ENCODE measurements around the gene ABRACL.

DNA sequence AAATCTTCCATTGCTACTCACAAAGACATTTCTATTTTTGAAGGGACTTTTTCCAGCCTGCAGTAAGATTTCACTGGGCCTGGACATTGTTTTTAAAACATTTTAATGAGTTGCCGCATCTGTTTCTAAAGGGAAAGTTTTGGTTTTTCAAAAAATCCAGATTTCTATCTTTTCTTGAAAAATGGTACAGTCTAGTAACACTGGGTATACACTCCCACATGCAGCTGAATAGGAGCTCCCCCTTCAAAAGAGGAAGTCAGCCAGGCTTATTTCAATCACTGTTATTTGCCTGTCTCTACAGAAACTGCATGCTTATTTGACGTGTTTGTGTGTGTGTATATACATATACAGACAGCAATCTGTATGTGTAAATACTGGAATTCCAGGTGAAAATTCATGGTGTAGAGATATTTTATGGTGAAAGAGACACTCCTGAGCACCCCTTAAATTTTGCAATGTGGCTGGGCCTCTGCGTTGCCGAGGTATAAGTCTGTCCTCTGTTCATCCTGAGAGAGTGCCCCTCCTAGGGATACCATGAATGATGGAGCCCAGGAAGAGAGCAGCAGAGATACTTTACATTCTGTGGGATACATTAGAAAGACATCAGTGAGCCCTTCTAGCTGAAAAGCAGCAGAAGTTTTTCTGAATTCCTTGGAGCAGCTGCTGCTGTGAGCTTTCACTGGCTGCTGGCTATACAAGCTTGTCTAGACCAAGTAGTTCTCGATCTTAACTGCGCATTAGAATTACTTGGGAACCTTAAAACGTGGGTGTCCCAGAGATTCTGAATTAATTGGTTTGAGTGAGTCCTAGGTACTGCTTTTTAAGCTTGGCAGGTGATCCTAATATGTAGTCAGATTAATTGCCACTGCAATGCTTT is 12.0 kb upstream of the ABRACL start:
- TF ChIP-seq POLR2AphosphoS5 (IDR thresholded peaks at IDR 0.05) (no peak), POLR2A (IDR thresholded peaks at IDR 0.05) (no peak)
- TF ChIP-seq, protein P1, sequence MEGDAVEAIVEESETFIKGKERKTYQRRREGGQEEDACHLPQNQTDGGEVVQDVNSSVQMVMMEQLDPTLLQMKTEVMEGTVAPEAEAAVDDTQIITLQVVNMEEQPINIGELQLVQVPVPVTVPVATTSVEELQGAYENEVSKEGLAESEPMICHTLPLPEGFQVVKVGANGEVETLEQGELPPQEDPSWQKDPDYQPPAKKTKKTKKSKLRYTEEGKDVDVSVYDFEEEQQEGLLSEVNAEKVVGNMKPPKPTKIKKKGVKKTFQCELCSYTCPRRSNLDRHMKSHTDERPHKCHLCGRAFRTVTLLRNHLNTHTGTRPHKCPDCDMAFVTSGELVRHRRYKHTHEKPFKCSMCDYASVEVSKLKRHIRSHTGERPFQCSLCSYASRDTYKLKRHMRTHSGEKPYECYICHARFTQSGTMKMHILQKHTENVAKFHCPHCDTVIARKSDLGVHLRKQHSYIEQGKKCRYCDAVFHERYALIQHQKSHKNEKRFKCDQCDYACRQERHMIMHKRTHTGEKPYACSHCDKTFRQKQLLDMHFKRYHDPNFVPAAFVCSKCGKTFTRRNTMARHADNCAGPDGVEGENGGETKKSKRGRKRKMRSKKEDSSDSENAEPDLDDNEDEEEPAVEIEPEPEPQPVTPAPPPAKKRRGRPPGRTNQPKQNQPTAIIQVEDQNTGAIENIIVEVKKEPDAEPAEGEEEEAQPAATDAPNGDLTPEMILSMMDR (IDR thresholded peaks at IDR 0.05): no peak
